CD14-positive monocyte (primary cell): ENCODE measurements around the gene KCNS1. TPM values are rescaled to one million over a fixed set of nuclear protein-coding genes. Genes with fewer than 3 reads are reported as not detected.
A peak's percentile ranks its signal among the peaks of the same experiment; 100 is the strongest.

ENCODE experiments used
- DNase-seq, 3 donors: peaks; one replicate each; pipeline ENCODE4 v3.0.0-alpha.2; 2011 to 2022
- H2AFZ ChIP-seq: 2 replicates; pipeline ENCODE4 v1.6.0; 2012; ENCODE audit warnings: mild to moderate bottlenecking, low read depth, low read length, inconsistent platforms; ENCODE audit not compliant: insufficient read depth, poor library complexity, severe bottlenecking
- H3K27ac ChIP-seq, 2 donors: 1 replicate in 1 of 2; 2 replicates in 1 of 2; pipeline ENCODE4 v1.5.1; 2012 to 2013; ENCODE audit warnings: low read length in 2 of 2, control low read depth in 1 of 2, inconsistent platforms in 1 of 2, low read depth in 1 of 2, mild to moderate bottlenecking in 1 of 2
- H3K27me3 ChIP-seq, 2 donors: one replicate each; pipeline versions ENCODE4 v1.6.0 to v1.6.1; 2011 to 2013; ENCODE audit warnings: low read length in 2 of 2; ENCODE audit not compliant: control insufficient read depth in 2 of 2, insufficient read depth in 2 of 2
- H3K36me3 ChIP-seq, 2 donors: replicated peaks in 1 of 2; 1 replicate in 1 of 2; 2 replicates in 1 of 2; pipeline versions ENCODE4 v1.5.1 to v1.6.1; 2012 to 2013; ENCODE audit warnings: low read length in 2 of 2, control low read depth in 1 of 2, inconsistent platforms in 1 of 2, mild to moderate bottlenecking in 1 of 2; ENCODE audit not compliant: insufficient read depth in 2 of 2, control insufficient read depth in 1 of 2
- H3K4me1 ChIP-seq, 2 donors: 1 replicate in 1 of 2; 2 replicates in 1 of 2; pipeline versions ENCODE4 v1.5.1 to v1.6.1; 2012 to 2013; ENCODE audit warnings: low read length in 2 of 2, control low read depth in 1 of 2, inconsistent platforms in 1 of 2, mild to moderate bottlenecking in 1 of 2, moderate library complexity in 1 of 2; ENCODE audit not compliant: insufficient read depth in 2 of 2, control insufficient read depth in 1 of 2
- H3K4me2 ChIP-seq: replicated peaks from 2 replicates; pipeline ENCODE3; 2012; ENCODE audit warnings: low read length, moderate library complexity, mild to moderate bottlenecking; ENCODE audit not compliant: poor library complexity, severe bottlenecking; ENCODE audit errors: extremely low read depth
- H3K4me3 ChIP-seq, 3 experiments: fragments of 200-600 bp in 1 of 3; sonication (generic) in 1 of 3; replicated peaks in 1 of 3; 1 replicate in 2 of 3; 2 replicates in 1 of 3; pipeline ENCODE4 v1.5.1; 2011 to 2013; ENCODE audit warnings: low read length in 3 of 3, mild to moderate bottlenecking in 3 of 3, control low read depth in 2 of 3, low read depth in 2 of 3, inconsistent platforms in 1 of 3, moderate library complexity in 1 of 3
- H3K79me2 ChIP-seq: 2 replicates; pipeline ENCODE4 v1.6.0; 2012; ENCODE audit warnings: mild to moderate bottlenecking, control low read depth, inconsistent platforms, low read length, moderate library complexity; ENCODE audit not compliant: insufficient read depth
- H3K9ac ChIP-seq: 2 replicates; pipeline ENCODE4 v1.6.0; 2017; ENCODE audit warnings: low read length, mild to moderate bottlenecking; ENCODE audit not compliant: insufficient read depth, poor library complexity, severe bottlenecking
- H3K9me3 ChIP-seq, 2 donors: replicated peaks in 1 of 2; 1 replicate in 1 of 2; 2 replicates in 1 of 2; pipeline versions ENCODE4 v1.5.1 to v1.6.1; 2012 to 2013; ENCODE audit warnings: low read length in 2 of 2, control low read depth in 1 of 2; ENCODE audit not compliant: control insufficient read depth in 1 of 2, insufficient read depth in 1 of 2
- H4K20me1 ChIP-seq: 2 replicates; pipeline ENCODE4 v1.6.0; 2012; ENCODE audit warnings: mild to moderate bottlenecking, low read length, control low read depth, moderate library complexity; ENCODE audit not compliant: insufficient read depth
- H3K27ac Mint-ChIP-seq, 7 donors: one replicate each; pipeline ENCODE4 v1.8.0; 2020; ENCODE audit warnings: mild to moderate bottlenecking in 7 of 7, mixed read lengths in 7 of 7, moderate library complexity in 6 of 7, inconsistent platforms in 2 of 7
- H3K27me3 Mint-ChIP-seq, 3 donors: one replicate each; pipeline ENCODE4 v1.8.0; 2021 to 2022; ENCODE audit warnings: low read depth in 3 of 3, mild to moderate bottlenecking in 3 of 3, mixed read lengths in 3 of 3, moderate library complexity in 3 of 3, inconsistent platforms in 1 of 3
- H3K36me3 Mint-ChIP-seq, 2 donors: one replicate each; pipeline ENCODE4 v1.8.0; 2020; ENCODE audit warnings: mixed read lengths in 2 of 2, inconsistent platforms in 1 of 2, mild to moderate bottlenecking in 1 of 2
- H3K4me1 Mint-ChIP-seq: one replicate; pipeline ENCODE4 v1.8.0; 2020; ENCODE audit warnings: mild to moderate bottlenecking, mixed read lengths
- H3K4me3 Mint-ChIP-seq, 2 donors: one replicate each; pipeline ENCODE4 v1.8.0; 2020; ENCODE audit warnings: mild to moderate bottlenecking in 2 of 2, mixed read lengths in 2 of 2, moderate library complexity in 1 of 2
- H3K9me3 Mint-ChIP-seq, 7 donors: one replicate each; pipeline ENCODE4 v1.8.0; 2020 to 2022; ENCODE audit warnings: mixed read lengths in 7 of 7, mild to moderate bottlenecking in 6 of 7, moderate library complexity in 6 of 7, inconsistent platforms in 2 of 7
- CTCF ChIP-seq: fragments of 200-600 bp; IDR thresholded peaks from one replicate; pipeline ENCODE4 v1.8.0; 2022; ENCODE audit warnings: antibody characterized with exemption, mild to moderate bottlenecking
- WGBS: methylation state at CpG from one replicate; pipeline ENCODE4 v1.1.5; 2013; ENCODE audit warnings: missing lambda C conversion rate; ENCODE audit not compliant: insufficient coverage; 5-methylcytosine and 5-hydroxymethylcytosine counted together
- intact Hi-C, 2 donors: fragments of 100-400 bp; cut with micrococcal nuclease; formaldehyde crosslinking; loops; one replicate each; pipeline versions ENCODE4 v1.15.0 to v1.15.1; 2023
- polyA plus RNA-seq, 3 donors: library from polyadenylated mRNA; depleted of rRNA in 1 of 3; unstranded in 2 of 3; stranded (reverse) in 1 of 3; fragments of 300-500 nt in 2 of 3; fragments of >200 nt in 1 of 3; fragmentation: Illumina TruSeq in 2 of 3; gene quantifications; 1 replicate in 2 of 3; 2 replicates in 1 of 3; pipeline ENCODE4 v1.2.3, GENCODE V29; 2012 to 2021

KCNS1 gene
- polyA plus RNA-seq, 3 donors = 0.23 TPM; not detected in 2

- H3K9me3 Mint-ChIP-seq = peaks cover 0 to 4% (median 0%) of the 10 kb centered on the region in 7 donors
- intact Hi-C loops = loop anchor here (2.0 to 5.0 kb wide), 2 partner anchors 152 to 154 kb away; no protein-coding TSS in a partner anchor
- H3K79me2 ChIP-seq = no peaks in the 10 kb centered on the region
- no peak overlapping the region for H3K4me3 ChIP-seq
- no peak overlapping the region for H3K9ac ChIP-seq
- H3K4me1 Mint-ChIP-seq = no peaks in the 10 kb centered on the region
- peaks cover 0 to 7% of the 10 kb centered on the region in 2 donors for H3K27me3 ChIP-seq
- peak overlapping the region; percentile 22 for H3K4me2 ChIP-seq
- no peak overlapping the region for H3K4me3 Mint-ChIP-seq
- no peaks in the 10 kb centered on the region for H3K36me3 ChIP-seq
- no peaks in the 10 kb centered on the region for H3K4me1 ChIP-seq
- H2AFZ ChIP-seq = peak overlapping the region; percentile 6
- H3K36me3 Mint-ChIP-seq = no peaks in the 10 kb centered on the region
- 31% methylated on average over 13 of the region's 20 CpGs for WGBS
- peak; percentile 86 for TF ChIP-seq CTCF
- H3K27me3 Mint-ChIP-seq = peaks cover 8 to 18% (median 10%) of the 10 kb centered on the region in 3 donors
- peak; percentile 32 to 65 (median 53) for DNase-seq
- H3K9me3 ChIP-seq = no peaks in the 10 kb centered on the region
- no peak overlapping the region for H3K27ac Mint-ChIP-seq
- no peak overlapping the region for H3K27ac ChIP-seq
- H4K20me1 ChIP-seq = no peaks in the 10 kb centered on the region
Observed at GRCh38 chr20:45138561-45139300, 37.8 kb upstream of the KCNS1 start.

GRCh38 chr20:45136911-45137310 lies 36.0 kb upstream of the KCNS1 start:
- Mint-ChIP-seq H3K27me3 (peaks cover 11 to 19% (median 12%) of the 10 kb centered on the region in 3 donors), H3K9me3 (peaks cover 0 to 4% (median 0%) of the 10 kb centered on the region in 7 donors), H3K27ac (no peak overlapping the region), H3K36me3 (no peaks in the 10 kb centered on the region), H3K4me3 (no peak overlapping the region), H3K4me1 (no peaks in the 10 kb centered on the region)
- Histone ChIP-seq H3K27ac (no peak overlapping the region), H3K79me2 (no peaks in the 10 kb centered on the region), H3K9me3 (no peaks in the 10 kb centered on the region), H3K4me2 (no peak overlapping the region), H3K36me3 (no peaks in the 10 kb centered on the region), H3K4me3 (no peak overlapping the region), H2AFZ (no peak overlapping the region), H3K27me3 (peaks cover 0 to 7% of the 10 kb centered on the region in 2 donors), H3K9ac (no peak overlapping the region), H4K20me1 (no peaks in the 10 kb centered on the region), H3K4me1 (no peaks in the 10 kb centered on the region)
- WGBS = 64% methylated on average over 2 of the region's 2 CpGs
- TF ChIP-seq CTCF = no peak
- DNase-seq = no peak
- intact Hi-C loops = loop anchor here in 1 of 2 donors (5.0 kb wide), 1 partner anchor 155 kb away; no protein-coding TSS in a partner anchor
